HCT116 (cell line): ENCODE results near the gene MON1B.

Experiments
- POLR2AphosphoS5 ChIP-seq: IDR thresholded peaks from 2 replicates; pipeline ENCODE4 v1.6.1; 2011; ENCODE audit warnings: mild to moderate bottlenecking, low read depth, low read length, moderate library complexity
- TF ChIP-seq, protein P1 (sequence below), 3 experiments: fragments of 200-600 bp in 1 of 3; sonication (generic) in 1 of 3; IDR thresholded peaks in 2 of 3; conservative IDR thresholded peaks in 1 of 3; 2 replicates each; pipeline ENCODE4 v1.5.1; 2012 to 2017; ENCODE audit warnings: low read depth in 2 of 3, low read length in 2 of 3, antibody characterized with exemption in 1 of 3, borderline replicate concordance in 1 of 3, control low read depth in 1 of 3, mild to moderate bottlenecking in 1 of 3, mixed read lengths in 1 of 3, mixed run types in 1 of 3, moderate library complexity in 1 of 3; ENCODE audit not compliant: insufficient read depth in 1 of 3

- TF ChIP-seq, protein P1, sequence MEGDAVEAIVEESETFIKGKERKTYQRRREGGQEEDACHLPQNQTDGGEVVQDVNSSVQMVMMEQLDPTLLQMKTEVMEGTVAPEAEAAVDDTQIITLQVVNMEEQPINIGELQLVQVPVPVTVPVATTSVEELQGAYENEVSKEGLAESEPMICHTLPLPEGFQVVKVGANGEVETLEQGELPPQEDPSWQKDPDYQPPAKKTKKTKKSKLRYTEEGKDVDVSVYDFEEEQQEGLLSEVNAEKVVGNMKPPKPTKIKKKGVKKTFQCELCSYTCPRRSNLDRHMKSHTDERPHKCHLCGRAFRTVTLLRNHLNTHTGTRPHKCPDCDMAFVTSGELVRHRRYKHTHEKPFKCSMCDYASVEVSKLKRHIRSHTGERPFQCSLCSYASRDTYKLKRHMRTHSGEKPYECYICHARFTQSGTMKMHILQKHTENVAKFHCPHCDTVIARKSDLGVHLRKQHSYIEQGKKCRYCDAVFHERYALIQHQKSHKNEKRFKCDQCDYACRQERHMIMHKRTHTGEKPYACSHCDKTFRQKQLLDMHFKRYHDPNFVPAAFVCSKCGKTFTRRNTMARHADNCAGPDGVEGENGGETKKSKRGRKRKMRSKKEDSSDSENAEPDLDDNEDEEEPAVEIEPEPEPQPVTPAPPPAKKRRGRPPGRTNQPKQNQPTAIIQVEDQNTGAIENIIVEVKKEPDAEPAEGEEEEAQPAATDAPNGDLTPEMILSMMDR (IDR thresholded peaks at IDR 0.05 in 2 of 3, conservative IDR thresholded peaks at IDR 0.05 in 1 of 3; ENCODE audit: borderline replicate concordance in 1 of 3, insufficient read depth in 1 of 3, low read depth in 2 of 3, low read length in 2 of 3) = no peak
- no peak for TF ChIP-seq POLR2AphosphoS5
Observed at GRCh38 chr16:77158293-77158692, 32.7 kb upstream of the MON1B start.
